ENCODE results near the gene CNTN5. TPM values are rescaled to one million over a fixed set of nuclear protein-coding genes. Genes with fewer than 3 reads are reported as not detected.

Gene CNTN5
- total RNA-seq, 1 experiment from 2014 or later = not detected

DNA sequence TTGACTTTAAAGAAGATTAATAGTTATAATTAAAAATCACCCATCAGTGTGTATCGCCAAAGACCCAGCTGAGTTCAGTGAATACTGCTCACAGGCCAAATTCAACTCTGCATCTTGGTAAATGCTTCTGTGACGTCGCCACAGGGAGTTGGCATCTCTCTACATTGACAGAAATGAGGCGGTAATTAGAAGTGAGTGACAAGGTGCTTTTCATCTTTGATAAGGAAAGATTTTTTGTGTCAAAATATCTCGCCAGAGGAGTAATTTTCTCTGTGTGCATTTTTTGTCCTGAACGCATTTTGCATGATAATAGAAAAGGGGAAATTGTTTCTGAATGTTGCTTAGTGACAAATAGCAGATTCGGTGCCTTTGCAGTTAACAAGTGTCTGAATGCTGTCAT, 345.8 kb downstream of the CNTN5 start:
- TF ChIP-seq CTCF (conservative IDR thresholded peaks at IDR 0.05) = no peak
- H3K18ac ChIP-seq (ENCODE audit: insufficient read length, low read depth, low read length) = no peak overlapping the region
- no peaks in the 10 kb centered on the region for H3K9me3 ChIP-seq (ENCODE audit: control insufficient read depth, low read depth, low read length)
- WGBS (ENCODE audit: extremely low coverage, insufficient read length, low lambda C conversion rate) = no CpG with 5 or more reads among the region's 7 CpGs
- no peak overlapping the region for H3K56ac ChIP-seq (ENCODE audit: insufficient read length, low read depth, low read length)
- no peak overlapping the region for H4K5ac ChIP-seq (ENCODE audit: insufficient read length, low read depth, low read length)
- H3K4me1 Mint-ChIP-seq = peaks cover 0 to 5% of the 10 kb centered on the region in 2 experiments; a peak in 2 of 4 replicates
- H2AFZ ChIP-seq (ENCODE audit: low read length) = no peak overlapping the region
- H4K91ac ChIP-seq (ENCODE audit: insufficient read length, low read depth, low read length) = no peak overlapping the region
- H3K27ac Mint-ChIP-seq = no peak overlapping the region
- no peak overlapping the region for H2BK12ac ChIP-seq (ENCODE audit: insufficient read length, low read depth, low read length)
- no peaks in the 10 kb centered on the region for H4K20me1 ChIP-seq (ENCODE audit: control insufficient read depth, insufficient read depth, insufficient read length)
- no peak overlapping the region for H3K4ac ChIP-seq (ENCODE audit: low read depth, low read length)
- H2AK5ac ChIP-seq (ENCODE audit: insufficient read length, low read length) = no peak overlapping the region
- H3K4me2 ChIP-seq (ENCODE audit: insufficient read depth, insufficient read length, low read length) = no peak overlapping the region
- no peaks in the 10 kb centered on the region for H3K79me1 ChIP-seq (ENCODE audit: insufficient read depth, low read depth, low read length, poor library complexity, severe bottlenecking)
- no peak overlapping the region for H3K14ac ChIP-seq (ENCODE audit: insufficient read depth, low read length)
- no peak overlapping the region for H3K9ac ChIP-seq (ENCODE audit: extremely low read depth, insufficient read length, low read length)
- no peak overlapping the region for H3T11ph ChIP-seq (ENCODE audit: low read length)
- H3K23ac ChIP-seq (ENCODE audit: insufficient read length, low read depth, low read length) = no peak overlapping the region
- H2BK120ac ChIP-seq (ENCODE audit: low read depth, low read length, poor library complexity, severe bottlenecking) = no peak overlapping the region
- H3K27me3 Mint-ChIP-seq (ENCODE audit: low read depth) = no peaks in the 10 kb centered on the region
- H3K79me2 ChIP-seq (ENCODE audit: insufficient read depth, low read length) = no peaks in the 10 kb centered on the region
- no peak overlapping the region for H3K4me3 Mint-ChIP-seq
- no peak overlapping the region for H2BK20ac ChIP-seq (ENCODE audit: low read depth, low read length, poor library complexity, severe bottlenecking)
- H4K8ac ChIP-seq (replicated peaks; ENCODE audit: insufficient read length, low read depth, low read length) = no peak overlapping the region
- no peak overlapping the region for H2BK15ac ChIP-seq (ENCODE audit: low read depth, low read length)
- H3K23me2 ChIP-seq (ENCODE audit: insufficient read length, low read depth, low read length, poor library complexity, severe bottlenecking) = no peaks in the 10 kb centered on the region
- H3K9me3 Mint-ChIP-seq = no peaks in the 10 kb centered on the region
- DNase-seq = no peak
- no peaks in the 10 kb centered on the region for H3K27me3 ChIP-seq (ENCODE audit: insufficient read depth, low read length)
- no peaks in the 10 kb centered on the region; the same call in 1 of the 2 replicates for H3K4me1 ChIP-seq (ENCODE audit: insufficient read depth, low read length)
- H3K36me3 Mint-ChIP-seq (ENCODE audit: insufficient read depth in 1 of 3, low read depth in 3 of 3) = no peaks in the 10 kb centered on the region
- H3K27ac ChIP-seq (ENCODE audit: insufficient read length, low read depth, low read length) = no peak overlapping the region
- H2BK5ac ChIP-seq (ENCODE audit: insufficient read length, low read length) = no peak overlapping the region
